ENCODE data around the gene BTN3A1. TPM values are rescaled to one million over a fixed set of nuclear protein-coding genes. Genes with fewer than 3 reads are reported as not detected.

Gene BTN3A1
- total and polyA plus RNA-seq, 7 donors = 3.0 to 33.5 (median 9.8) TPM

DNA sequence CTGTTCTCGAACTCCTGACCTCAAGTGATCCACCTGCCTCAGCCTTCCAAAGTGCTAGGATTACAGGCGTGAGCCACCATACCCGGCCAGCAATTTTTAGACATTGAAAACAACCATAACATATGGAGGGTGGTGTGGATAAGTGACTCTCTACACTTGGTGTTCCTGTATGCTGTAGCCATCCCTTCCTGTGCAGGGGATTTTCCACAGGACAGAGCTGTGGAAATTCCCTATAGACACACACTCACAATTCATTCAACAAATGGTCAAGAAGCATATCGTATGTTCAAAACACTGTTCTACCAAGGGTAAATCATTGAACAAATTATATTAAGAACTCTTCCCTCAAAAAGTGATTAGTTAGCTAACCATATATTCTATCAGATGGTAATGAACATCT lies 61.9 kb downstream of the BTN3A1 start:
- TF ChIP-seq POLR2AphosphoS5 (IDR thresholded peaks at IDR 0.05) = no peak
- TF ChIP-seq, protein P1, sequence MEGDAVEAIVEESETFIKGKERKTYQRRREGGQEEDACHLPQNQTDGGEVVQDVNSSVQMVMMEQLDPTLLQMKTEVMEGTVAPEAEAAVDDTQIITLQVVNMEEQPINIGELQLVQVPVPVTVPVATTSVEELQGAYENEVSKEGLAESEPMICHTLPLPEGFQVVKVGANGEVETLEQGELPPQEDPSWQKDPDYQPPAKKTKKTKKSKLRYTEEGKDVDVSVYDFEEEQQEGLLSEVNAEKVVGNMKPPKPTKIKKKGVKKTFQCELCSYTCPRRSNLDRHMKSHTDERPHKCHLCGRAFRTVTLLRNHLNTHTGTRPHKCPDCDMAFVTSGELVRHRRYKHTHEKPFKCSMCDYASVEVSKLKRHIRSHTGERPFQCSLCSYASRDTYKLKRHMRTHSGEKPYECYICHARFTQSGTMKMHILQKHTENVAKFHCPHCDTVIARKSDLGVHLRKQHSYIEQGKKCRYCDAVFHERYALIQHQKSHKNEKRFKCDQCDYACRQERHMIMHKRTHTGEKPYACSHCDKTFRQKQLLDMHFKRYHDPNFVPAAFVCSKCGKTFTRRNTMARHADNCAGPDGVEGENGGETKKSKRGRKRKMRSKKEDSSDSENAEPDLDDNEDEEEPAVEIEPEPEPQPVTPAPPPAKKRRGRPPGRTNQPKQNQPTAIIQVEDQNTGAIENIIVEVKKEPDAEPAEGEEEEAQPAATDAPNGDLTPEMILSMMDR (IDR thresholded peaks at IDR 0.05) = no peak
- no peak for TF ChIP-seq EP300 (IDR thresholded peaks at IDR 0.05)
- no peak for TF ChIP-seq POLR2A (IDR thresholded peaks at IDR 0.05)
- Histone ChIP-seq H3K4me3 (no peak overlapping the region), H3K36me3 (peaks cover 30 to 96% (median 62%) of the 10 kb centered on the region in 4 donors), H3K27ac (no peak overlapping the region), H3K4me1 (peaks cover 0 to 50% (median 37%) of the 10 kb centered on the region in 4 donors), H3K9me3 (no peaks in the 10 kb centered on the region), H3K27me3 (no peaks in the 10 kb centered on the region)
- no peak for DNase-seq
- 86 to 89% methylated on average over 4 of the region's 4 CpGs for WGBS, 2 donors
- intact Hi-C loops (cut with DNase I) = no loop called here

GRCh38 chr6:26464416-26465131 lies 62.5 kb downstream of the BTN3A1 start:
- TF ChIP-seq, protein P1 (IDR thresholded peaks at IDR 0.05) = no peak
- TF ChIP-seq EP300 (IDR thresholded peaks at IDR 0.05) (no peak), POLR2AphosphoS5 (IDR thresholded peaks at IDR 0.05) (no peak), POLR2A (IDR thresholded peaks at IDR 0.05) (no peak)
- WGBS, 2 donors = 94 to 96% methylated on average over 7 of the region's 7 CpGs
- H3K27me3 ChIP-seq = no peaks in the 10 kb centered on the region
- no peaks in the 10 kb centered on the region for H3K9me3 ChIP-seq
- H3K36me3 ChIP-seq = peaks cover 30 to 97% (median 66%) of the 10 kb centered on the region in 4 donors
- intact Hi-C loops (cut with DNase I) = no loop called here
- H3K4me1 ChIP-seq = peaks cover 0 to 44% (median 32%) of the 10 kb centered on the region in 4 donors
- no peak for DNase-seq
- no peak overlapping the region for H3K4me3 ChIP-seq
- no peak overlapping the region for H3K27ac ChIP-seq

Other genes with a start within 250 kb of the BTN3A1 start
- 10 to 100 TPM in 3 of 4 donors, 1 to 10 TPM in 1; 7.2 to 12.1 (median 11.7) TPM for gene BTN3A2, start 37.1 kb upstream of the BTN3A1 start, total RNA-seq
- 10 to 100 TPM; 14.8 to 52.7 (median 15.0) TPM for gene BTN3A2, start 37.1 kb upstream of the BTN3A1 start, polyA plus RNA-seq
- gene BTN2A2, start 19.2 kb upstream of the BTN3A1 start, total RNA-seq = 10 to 100 TPM in 2 of 4 donors, 1 to 10 TPM in 2; 6.8 to 11.9 (median 9.3) TPM
- 10 to 100 TPM in 1 of 3 donors, 1 to 10 TPM in 2; 2.4 to 17.6 (median 3.0) TPM for gene BTN2A2, start 19.2 kb upstream of the BTN3A1 start, polyA plus RNA-seq
- 10 to 100 TPM in 2 of 4 donors, 1 to 10 TPM in 2; 6.5 to 18.8 (median 9.8) TPM for gene BTN3A3, start 38.2 kb downstream of the BTN3A1 start, total RNA-seq
- gene BTN3A3, start 38.2 kb downstream of the BTN3A1 start, polyA plus RNA-seq = 10 to 100 TPM in 1 of 3 donors, 1 to 10 TPM in 2; 4.8 to 26.6 (median 5.1) TPM
- 10 to 100 TPM; 17.6 to 24.6 (median 19.1) TPM for gene BTN2A1, start 55.7 kb downstream of the BTN3A1 start, total RNA-seq
- 10 to 100 TPM in 1 of 3 donors, 1 to 10 TPM in 2; 4.4 to 25.5 (median 8.4) TPM for gene BTN2A1, start 55.7 kb downstream of the BTN3A1 start, polyA plus RNA-seq
- under 1 TPM in 1 of 4 donors, not detected in 3; 0.28 TPM for gene BTN1A1, start 98.0 kb downstream of the BTN3A1 start, total RNA-seq
- gene BTN1A1, start 98.0 kb downstream of the BTN3A1 start, polyA plus RNA-seq = under 1 TPM in 1 of 3 donors, not detected in 2; 0.20 TPM
- 100 to 1,000 TPM in 1 of 4 donors, 10 to 100 TPM in 3; 70.6 to 104 (median 77.2) TPM for gene HMGN4, start 136.1 kb downstream of the BTN3A1 start, total RNA-seq
- gene HMGN4, start 136.1 kb downstream of the BTN3A1 start, polyA plus RNA-seq = 10 to 100 TPM; 55.9 to 67.2 (median 56.2) TPM
- gene ABT1, start 194.7 kb downstream of the BTN3A1 start, total RNA-seq = 10 to 100 TPM; 10.2 to 19.4 (median 15.8) TPM
- gene ABT1, start 194.7 kb downstream of the BTN3A1 start, polyA plus RNA-seq = 10 to 100 TPM; 12.6 to 21.3 (median 19.8) TPM

All from sigmoid colon (tissue), 7 donors.